NCI-H1092 treated with DMSO at 0.1 percent for 48 hours (cell line): ENCODE results near the gene FOXJ1.

ENCODE experiments used
- DNase-seq: peaks from one replicate; lab custom pipeline; 2025; lab: John Stamatoyannopoulos, UW

Gene FOXJ1

DNA sequence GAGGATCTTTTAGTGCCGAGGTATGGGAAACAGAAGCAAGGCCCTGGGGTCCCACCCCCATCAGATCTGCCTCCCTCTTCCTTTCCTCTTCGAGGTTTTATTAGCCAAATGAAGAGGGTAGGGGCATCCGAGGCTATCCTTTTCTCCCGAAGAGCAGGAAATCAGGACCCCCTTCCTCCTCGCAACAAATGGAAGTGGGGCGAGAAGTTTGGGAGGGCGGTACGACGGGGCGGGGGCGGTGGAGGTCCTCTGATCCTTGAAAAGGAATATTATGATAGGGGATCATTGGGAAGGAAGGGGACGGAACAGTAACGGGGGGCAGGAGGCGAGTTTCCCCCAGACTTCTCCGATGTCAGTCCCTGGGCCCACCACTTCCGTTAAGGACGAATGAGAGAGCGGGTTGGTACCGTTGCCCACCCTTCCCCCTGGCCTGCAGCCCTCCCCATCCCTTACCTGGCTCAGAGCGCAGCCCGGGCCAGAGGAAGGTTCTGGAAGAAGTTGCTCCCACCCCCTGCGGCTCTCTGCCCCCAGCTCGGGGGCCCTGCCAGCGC lies 309 bp downstream of the FOXJ1 start:
- no peak for DNase-seq

DNA sequence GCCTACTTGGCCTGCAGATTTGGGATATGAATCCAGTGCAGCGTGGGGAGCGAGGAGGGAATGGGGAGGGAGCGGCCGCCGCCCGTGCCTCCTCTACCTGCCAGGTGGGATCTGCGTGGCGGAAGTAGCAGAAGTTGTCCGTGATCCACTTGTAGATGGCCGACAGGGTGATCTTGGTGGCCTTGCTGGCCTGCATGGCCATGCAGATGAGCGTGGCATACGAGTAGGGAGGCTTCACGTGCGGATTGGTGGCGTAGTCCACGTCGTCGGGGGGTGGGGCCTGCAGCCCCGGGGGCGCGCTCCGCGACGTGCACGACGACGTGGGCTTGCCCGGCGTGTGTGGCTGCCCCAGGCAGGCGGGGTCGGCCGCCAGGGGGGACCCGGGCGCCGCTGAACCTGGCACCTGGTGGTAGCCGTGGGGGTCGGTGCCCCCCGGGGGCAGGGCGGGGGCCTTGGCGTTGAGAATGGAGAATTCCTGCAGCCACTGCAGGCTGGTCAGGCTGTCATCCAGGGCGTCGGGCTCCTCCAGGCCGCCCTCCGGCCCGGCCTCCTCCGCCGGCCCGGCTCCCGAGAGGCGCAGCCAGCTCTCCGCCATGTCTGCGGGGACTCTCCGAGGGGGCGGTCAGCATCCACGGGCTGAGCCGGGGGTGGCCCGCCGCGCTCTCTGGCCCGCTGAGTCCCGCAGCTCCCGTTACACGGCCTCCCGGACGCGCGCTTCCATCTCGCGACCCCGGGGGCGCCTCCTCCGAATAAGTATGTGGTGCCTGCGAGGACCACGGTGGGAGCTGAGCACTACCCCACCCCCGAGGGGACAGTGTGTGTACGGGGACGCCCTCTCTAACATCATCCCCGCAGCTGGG lies 1.0 kb downstream of the FOXJ1 start:
- DNase-seq: no peak

DNA sequence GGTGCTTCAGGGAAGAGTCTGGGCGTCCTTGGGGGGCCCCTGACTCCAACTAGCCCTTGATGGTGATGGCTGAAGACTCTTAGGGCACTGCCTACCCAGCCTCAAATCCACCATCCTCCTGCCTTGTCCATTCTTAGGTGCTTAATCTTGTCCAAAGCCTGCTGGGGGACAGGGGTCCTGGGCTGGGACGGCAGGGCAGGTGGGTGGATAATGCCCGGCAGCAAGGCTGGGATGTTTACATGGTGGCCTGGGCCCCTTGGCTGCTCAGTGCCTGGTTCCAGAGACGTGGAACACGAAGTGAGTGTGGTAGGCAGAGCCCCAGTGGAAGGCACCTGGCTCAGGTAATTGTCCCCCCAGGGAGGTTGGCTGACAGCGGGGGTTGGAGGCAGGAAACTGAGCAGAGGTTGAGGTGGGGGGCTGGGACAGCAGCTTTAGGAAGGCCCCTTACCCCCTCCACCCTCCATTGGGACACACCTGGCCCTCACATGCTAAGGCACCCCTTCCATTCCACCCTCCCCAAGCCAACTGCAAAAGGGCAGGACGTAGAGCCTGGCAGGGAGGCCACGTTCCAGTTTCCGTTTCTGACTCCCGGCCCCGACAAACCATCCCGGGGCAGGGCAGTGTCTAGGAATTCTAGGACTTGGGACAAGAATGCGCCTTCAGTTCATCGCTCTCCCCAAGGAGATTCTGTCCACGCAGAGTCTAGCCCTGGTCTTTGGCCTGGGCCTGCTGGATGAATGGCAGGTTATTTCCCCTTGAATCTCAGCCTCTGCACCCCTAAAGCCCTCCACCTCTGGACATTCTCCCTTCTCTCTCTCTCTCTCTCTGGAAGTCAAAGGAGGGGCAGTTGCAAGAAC lies 1.9 kb downstream of the FOXJ1 start:
- no peak for DNase-seq

DNA sequence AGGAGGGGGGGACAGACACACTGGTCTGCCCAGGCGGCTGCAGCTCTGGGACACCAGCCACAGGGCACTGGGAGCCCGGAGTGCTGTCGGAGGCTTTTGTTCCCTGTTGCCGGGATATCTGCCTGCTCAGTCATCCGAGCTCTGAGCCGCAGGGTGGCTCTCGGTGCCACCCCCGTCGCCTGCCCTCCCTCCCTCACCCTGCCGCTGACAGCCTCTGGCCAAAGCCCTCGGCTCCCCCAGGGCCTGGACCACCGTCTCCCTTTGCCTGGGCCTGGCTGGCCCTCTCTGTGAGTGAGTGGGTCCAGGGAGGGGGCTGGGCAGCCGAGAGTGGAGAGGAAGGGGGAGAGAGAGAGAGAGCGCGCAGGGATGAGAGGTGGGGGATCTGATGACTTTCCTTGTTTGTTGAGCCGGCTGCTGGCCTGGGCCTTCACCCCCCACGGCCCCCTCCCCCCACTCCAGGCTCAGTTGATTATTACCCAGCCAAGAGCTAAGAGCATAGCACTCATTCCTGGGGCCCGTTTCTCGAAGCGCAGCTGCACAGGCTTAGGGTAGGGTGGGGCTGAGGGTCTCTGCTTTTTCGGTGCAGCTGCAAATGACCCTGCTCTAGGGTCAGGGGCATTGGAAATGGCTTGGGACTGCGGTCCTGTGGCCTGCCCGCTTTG lies 2.7 kb downstream of the FOXJ1 start:
- peak; percentile 46 for DNase-seq

DNA sequence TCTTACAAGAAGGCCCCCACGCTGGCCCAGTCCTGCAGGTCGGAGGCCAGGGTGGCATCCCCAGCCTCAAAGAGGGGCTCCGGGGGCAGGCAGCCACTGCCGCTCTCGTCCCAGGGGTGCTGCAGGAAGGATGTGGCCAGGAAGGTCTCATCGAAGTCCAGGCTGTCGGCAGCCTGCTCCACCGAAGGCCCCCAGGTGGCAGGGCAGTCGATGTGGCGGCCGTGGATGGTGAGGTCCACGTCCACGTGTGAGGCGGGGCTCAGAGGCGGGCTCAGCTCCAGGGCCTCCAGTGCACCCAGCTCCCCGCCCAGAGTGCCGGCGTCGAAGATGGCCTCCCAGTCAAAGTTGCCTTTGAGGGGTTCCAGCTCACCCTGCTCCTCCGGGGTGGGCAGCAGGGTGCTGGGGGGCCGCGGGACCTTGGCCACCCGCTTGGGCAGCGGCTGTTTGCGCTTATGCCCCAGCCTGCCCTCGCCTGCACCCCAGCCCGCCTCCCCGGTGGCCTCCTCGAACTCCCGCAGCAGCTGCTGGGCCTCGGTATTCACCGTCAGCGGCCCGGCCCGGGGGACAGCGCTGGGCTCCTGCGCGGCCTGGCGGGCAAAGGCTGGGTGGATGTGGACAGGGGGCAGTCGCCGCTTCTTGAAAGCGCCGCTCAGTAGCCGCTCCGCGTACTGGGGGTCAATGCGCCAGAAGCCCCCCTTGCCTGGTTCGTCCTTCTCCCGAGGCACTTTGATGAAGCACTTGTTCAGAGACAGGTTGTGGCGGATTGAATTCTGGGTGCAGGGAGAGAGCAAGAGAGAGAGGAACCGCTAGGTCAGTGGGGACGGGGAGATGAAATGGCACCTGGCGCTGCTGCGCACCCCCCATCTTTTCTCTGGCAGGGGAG lies 3.5 kb downstream of the FOXJ1 start:
- peak; percentile 46 for DNase-seq

DNA sequence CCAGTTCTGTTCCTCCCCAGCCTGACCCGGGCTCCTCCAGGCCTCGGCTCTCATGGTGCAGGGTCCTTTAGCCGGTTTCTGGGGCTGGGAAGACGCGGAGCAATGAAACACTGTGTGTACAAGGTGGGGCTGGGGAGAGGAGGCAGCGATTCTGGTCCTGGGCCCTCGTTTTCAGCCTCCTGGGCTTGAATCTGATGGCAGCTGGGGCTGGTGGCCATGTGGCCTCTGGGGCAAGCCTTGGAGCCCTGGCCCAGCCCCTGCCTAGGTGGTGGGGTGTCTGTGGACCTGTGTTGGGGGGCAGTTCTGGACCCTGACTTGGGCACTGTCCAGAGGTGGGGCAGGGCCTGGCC lies 4.1 kb downstream of the FOXJ1 start:
- DNase-seq: no peak

DNA sequence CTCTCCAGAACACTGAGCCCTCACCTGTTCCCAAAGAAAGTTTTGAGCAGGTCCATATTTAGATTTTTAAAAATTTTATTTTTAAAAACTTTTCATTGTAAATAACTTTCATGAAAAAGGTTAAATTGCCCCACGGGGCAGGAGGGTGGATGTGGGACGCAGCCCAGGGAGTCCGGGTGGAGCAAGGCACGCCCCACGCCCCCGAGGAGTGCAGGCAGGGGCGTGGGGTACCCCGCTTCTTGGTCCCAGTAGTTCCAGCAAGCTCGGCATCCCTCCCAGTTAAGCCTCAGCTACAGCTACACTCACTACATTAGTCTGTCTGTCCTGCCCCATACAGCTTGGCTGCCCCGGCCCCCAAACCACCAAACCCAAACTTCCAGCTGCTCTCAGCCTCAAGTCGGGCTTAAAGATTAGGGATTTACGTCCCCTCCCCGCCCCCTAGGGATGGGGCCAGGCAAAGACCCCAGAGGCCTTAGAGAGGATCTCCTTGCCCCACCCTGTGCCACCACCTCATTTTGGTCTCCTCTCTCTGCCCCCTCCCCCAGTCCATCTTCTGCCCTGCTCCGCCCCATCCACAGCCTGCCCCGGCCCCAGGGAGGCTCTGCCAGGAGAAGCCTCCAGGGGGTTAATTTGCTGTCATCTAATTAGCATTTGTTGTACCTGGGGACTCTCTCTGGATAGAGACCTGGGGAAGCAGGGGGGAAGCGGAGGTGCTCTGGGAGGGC lies 4.6 kb downstream of the FOXJ1 start:
- DNase-seq: no peak

DNA sequence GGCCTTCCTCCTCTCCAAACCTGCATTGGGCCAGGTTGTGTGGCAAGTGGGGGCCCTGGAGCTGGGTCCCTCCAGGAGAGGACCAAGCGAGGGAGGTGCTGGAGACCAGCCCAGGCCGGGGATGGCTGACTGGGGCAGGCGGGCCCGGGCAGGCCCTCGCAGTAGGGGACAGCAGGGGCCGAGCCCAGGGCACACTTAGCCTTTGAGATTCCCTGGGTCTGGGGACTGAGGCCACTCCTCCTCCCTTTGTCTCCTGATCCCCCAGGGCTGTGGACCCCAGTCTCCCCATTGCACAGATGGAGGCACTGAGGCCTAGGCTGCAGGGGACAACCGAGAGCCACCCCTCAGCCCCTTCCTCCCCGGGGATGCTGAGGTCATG lies 5.2 kb downstream of the FOXJ1 start:
- DNase-seq: no peak

DNA sequence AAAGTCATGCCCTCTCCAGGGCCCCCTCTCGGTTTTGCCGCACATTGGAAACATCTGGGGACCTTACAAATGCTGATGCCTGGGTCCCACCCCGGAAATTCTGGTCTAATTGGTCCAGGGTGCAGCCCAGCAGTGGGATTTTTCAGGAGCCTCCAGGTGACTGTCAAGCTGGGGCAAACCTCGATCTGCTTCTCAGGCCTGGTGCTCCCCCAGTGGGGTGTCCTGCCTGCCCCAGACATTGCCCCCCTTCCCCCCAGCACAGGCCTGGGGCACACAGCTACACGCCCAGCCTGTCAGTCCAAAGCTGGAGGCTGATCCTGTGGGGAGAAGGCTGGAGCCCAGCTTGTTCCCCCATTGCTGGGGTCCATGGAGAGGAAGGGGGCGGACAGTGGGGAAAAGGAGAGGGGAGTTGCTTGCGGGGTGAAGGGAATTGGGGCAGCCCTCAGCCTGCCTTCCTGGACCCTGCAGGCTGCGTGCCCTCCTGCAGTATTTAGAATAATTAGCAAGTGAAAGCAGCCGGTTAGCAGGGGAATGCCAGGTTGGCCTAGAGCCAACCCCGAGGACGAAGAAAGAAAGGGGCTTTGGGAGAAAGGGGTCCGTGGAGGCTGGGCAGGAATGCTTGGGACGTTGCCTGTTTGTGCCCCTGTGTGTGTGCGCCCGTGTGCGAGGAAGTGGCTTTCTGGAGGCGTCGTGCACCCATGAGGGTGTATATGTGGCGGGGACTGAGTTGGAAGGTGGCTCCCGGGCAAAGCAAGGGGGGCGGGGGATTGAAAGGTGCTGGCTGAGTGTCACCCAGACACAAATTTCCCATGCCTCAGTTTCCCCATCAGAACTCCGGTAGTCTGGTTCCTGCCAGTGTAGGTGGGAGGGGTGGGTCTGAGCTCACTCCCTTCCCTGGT lies 5.9 kb downstream of the FOXJ1 start:
- no peak for DNase-seq

DNA sequence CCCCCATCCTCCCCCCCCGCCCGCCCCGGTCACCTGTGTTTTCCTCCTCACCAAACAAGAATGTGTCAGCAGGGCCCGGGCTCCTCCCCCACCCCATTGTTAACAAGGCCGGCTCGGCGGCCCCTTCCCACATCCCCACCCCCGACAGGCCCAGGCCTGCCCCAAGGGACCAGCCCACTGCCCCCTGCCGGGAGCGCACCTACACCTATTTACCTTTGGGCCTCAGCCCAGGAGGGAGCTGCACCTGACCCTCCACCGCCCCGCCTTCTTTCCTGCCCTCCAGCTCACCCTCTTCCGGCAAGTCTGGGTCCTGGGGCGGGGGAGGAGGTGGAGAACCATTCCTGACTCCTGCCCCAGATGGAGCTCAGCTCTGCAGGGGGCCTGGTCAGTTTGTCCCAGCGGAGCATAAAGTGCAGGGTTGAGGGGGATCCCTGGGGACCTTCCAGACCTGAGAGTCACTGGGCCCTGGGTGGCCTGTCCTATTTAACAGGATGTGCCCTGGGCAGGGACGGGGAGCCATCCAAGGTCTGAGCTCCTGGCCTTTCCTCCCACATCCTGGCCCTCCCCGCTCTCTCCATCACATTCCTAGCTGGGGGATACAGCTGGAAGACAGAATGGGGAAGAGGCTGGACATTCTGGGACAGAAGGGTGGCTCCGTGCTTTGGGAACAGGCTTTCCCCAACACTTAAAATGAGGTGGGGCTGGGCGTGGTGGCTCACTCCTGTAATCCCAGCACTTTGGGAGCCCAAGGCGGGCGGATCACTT lies 8.3 kb downstream of the FOXJ1 start:
- DNase-seq: peak; percentile 13

DNA sequence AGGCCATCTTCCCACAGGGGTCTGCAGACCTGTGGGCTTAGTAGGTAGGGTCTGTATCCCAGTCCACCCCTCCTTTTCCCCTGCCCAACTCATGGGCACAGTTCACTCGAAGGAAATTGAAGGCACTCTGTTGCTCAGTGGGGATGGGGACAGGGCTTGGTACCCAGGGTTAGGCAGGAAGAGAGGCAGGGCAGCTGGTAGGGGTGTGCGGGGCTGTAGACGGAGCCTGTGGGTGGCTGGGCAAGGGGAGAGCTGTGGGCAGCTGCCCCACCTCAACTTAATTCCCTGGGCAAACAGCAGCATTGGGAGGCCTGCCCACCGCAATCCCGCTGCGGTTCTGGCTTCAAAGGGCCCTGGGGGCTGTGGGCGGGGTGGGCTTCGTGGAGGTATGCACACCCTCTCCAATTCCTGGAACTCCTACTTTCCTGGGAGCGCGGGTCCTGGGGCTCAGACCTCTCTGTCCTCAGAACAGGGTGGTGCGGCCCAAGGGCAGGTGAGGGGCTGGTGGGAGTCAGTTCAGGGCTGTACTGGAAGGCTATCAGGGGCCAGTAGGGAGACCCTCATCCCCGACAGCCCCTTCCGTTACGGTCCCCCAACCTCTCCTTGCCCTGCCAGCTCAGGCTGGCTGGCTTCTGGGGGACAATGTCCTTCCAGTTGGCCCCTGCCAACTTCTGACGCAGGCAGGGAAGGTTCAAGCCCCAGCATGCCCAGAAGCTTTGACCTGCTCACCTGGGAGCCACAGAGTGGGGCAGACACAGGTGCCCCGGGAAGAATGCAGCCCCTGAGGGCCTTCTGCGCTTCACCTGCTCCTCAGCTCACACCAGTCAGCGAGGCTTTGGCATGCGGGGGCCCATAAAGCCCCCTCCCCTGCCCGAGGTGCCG lies 9.1 kb downstream of the FOXJ1 start:
- no peak for DNase-seq

DNA sequence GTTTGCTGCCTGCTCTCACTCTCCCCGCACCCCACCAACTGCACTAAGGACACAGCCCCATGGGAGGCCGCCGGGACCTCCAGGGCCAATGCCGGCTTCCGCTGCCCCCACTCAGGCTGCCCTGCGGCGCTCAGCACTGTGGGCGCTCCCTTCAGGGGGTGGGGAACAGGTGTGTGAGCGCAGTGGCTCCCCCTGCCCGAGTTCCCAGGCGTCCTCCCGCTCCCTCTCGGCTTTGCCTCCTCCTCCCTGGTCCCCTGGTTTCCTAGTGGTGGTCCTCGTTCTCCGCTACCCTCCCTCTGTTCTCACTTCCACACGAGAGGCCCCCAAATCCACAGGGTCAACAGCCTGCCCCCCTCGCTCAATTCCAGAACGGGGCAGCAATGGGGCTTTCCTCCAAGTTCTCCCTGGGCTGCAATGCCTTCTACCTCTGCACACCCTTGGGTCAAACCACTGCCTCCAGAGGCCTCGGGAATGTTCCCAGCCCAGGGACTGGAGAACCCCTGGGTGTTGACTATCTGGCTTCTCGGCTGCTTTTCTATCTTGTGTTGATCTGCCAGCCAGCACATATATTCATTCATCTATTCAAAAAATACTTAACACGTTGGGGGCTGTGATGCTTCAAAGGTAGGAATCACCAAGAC lies 9.9 kb downstream of the FOXJ1 start:
- DNase-seq: no peak

DNA sequence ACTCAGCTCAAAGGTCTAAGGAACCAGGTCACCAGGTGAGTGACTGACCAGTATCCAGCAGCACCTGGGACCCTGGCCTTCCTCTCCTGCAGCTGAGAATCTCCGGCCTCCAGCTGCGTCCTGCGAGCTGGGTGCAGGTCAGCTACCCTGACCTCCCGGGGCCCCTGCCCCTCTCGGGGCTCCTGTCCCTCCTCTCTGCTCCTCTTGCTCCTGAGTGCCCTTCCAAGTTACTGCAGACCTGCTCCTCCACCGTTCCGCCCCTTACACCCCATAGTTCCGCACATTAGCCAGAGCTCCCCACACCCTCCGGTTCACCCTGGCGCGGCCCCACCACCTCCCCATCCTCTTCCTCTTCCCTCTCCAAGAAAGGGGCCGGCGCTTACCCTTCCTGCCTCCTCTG lies 10.6 kb downstream of the FOXJ1 start:
- no peak for DNase-seq

DNA sequence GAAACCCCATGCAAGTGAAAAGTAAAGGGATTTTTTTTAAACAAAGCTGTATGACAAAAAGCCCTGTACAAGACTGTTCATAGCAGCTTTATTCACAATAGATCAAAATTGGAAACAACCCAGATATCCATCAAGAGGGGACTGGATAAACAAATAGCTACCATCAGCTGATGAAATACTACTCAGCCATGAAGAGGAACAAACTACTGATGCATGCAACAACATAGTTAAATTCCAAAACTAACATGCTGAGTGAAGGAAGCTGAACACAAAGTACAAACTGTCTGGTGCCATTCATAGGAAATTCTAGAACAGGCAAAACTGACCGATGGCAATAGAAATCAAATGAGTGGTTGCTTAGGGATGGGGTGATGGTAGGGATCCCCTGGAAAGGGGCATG lies 15.1 kb downstream of the FOXJ1 start:
- no peak for DNase-seq

DNA sequence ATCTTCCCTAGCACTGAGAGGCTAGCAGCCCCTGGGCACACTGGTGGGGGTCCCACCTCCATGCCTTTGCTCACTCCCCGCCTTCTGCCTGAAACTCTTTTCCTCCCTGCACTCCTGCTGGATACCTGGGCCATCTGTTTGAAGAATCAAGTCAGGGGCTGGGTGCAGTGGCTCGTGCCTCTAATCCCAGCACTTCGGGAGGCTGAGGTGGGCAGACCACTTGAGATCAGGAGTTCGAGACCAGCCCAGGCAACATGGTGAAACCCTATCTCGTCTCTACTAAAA lies 15.7 kb downstream of the FOXJ1 start:
- no peak for DNase-seq

DNA sequence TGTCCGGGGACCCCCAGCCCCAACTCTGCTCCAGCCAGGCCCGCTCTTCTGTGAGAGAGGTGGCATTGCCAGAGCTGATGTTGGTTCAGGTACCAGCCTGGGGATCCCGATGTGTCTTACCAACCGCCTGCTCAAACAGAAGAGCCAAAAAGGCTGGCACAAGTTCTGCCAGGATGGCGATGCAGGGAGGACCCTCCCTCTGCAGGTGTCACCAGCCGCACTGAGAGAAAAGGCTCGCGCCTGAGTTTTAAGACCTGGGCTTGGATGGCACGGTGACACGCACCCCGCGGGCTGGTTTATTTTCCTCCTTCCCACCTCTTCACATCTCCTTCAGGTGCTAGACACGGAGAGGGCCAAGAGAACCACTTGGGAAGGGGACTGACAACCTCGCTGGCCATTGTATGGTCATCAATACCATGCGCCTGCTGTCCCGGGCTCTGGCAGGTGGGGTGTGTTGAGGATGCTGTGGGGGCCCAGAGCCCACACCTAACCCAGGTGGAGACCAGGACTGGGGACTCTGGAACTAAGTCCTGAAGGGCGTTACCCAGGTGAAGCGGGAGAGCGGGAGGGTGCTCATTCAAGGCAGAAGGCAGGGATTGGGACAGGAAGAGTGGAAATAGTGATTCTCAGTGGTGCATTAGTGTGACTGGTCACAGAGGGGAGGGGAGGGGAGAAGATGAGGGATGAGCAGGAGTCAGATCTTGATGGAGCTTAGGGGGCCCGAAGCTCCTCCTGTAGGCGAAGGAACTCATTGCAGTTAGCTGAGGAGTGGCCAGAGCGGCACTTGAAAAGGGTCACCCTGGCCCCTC lies 16.3 kb downstream of the FOXJ1 start:
- no peak for DNase-seq
